Heart left ventricle (tissue), 16 donors: ENCODE data around the gene CHID1. TPM values are rescaled to one million over a fixed set of nuclear protein-coding genes. Genes with fewer than 3 reads are reported as not detected.

Experiments used
- ATAC-seq, 4 donors: fragments of 200-7000 bp; cut with Tn5 transposase; one replicate each; pipeline ENCODE4 v1.9.1; 2020 to 2022; ENCODE audit warnings: moderate library complexity in 4 of 4, mild to moderate bottlenecking in 3 of 4, moderate number of reproducible peaks in 1 of 4
- DNase-seq, 5 donors: peaks; one replicate each; pipeline ENCODE4 v3.0.0-alpha.2; 2020
- H3K27ac ChIP-seq, 12 donors: fragments of 200-600 bp; sonication (generic) in 4 of 12; one replicate each; pipeline versions ENCODE4 v1.5.0 to v1.8.0; 2016 to 2022; ENCODE audit warnings: mild to moderate bottlenecking in 2 of 12
- H3K27me3 ChIP-seq, 9 donors: fragments of 200-600 bp; sonication (generic) in 2 of 9; one replicate each; pipeline versions ENCODE4 v1.5.1 to v1.8.0; 2016 to 2022; ENCODE audit warnings: mild to moderate bottlenecking in 3 of 9
- H3K36me3 ChIP-seq, 9 donors: fragments of 200-600 bp; sonication (generic) in 2 of 9; one replicate each; pipeline versions ENCODE4 v1.5.0 to v1.8.0; 2018 to 2022; ENCODE audit warnings: mild to moderate bottlenecking in 2 of 9
- H3K4me1 ChIP-seq, 12 donors: fragments of 200-600 bp; sonication (generic) in 4 of 12; one replicate each; pipeline versions ENCODE4 v1.5.0 to v1.8.0; 2016 to 2022; ENCODE audit warnings: mild to moderate bottlenecking in 3 of 12
- H3K4me3 ChIP-seq, 12 donors: fragments of 200-600 bp; sonication (generic) in 4 of 12; one replicate each; pipeline versions ENCODE4 v1.5.0 to v1.8.0; 2017 to 2022; ENCODE audit warnings: mild to moderate bottlenecking in 9 of 12, moderate library complexity in 4 of 12
- H3K9me3 ChIP-seq, 12 donors: fragments of 200-600 bp; sonication (generic) in 4 of 12; one replicate each; pipeline versions ENCODE4 v1.5.0 to v1.8.0; 2016 to 2022; ENCODE audit warnings: mild to moderate bottlenecking in 1 of 12
- CTCF ChIP-seq, 12 donors: fragments of 200-600 bp; sonication (generic) in 4 of 12; IDR thresholded peaks; one replicate each; pipeline versions ENCODE4 v1.5.0 to v1.8.0; 2018 to 2022; ENCODE audit warnings: antibody characterized with exemption in 12 of 12, mild to moderate bottlenecking in 5 of 12
- POLR2A ChIP-seq, 2 donors: fragments of 450-650 bp; IDR thresholded peaks; one replicate each; pipeline ENCODE4 v1.6.1; 2017; ENCODE audit warnings: antibody characterized with exemption in 2 of 2, mild to moderate bottlenecking in 2 of 2, moderate library complexity in 2 of 2
- WGBS, 4 donors: extraction: QIAGEN DNeasy Blood & Tissue Kit in 2 of 4; methylation state at CpG; one replicate each; pipeline versions ENCODE4 v1.1.5 to v1.1.7; 2013 to 2018; 5-methylcytosine and 5-hydroxymethylcytosine counted together
- intact Hi-C, 10 donors: fragments of 100-400 bp; cut with DNase I; formaldehyde crosslinking; loops; one replicate each; pipeline versions ENCODE4 v1.11.1 to v1.14.2; 2022
- long read RNA-seq, 3 donors: library from polyadenylated mRNA; unstranded; transcript quantifications; one replicate each; pipeline ENCODE4 v2.0.0, GENCODE V29; 2020 to 2021
- polyA plus RNA-seq, 2 donors: library from polyadenylated mRNA; stranded (reverse); fragments of 200-250 nt; gene quantifications; one replicate each; pipeline ENCODE4 v1.2.3, GENCODE V29; 2013
- total RNA-seq, 9 donors: library from RNA; depleted of rRNA in 2 of 9; stranded (reverse); fragments of >200 nt in 2 of 9; fragmentation: NEBNext Ultra II Directional in 3 of 9; extraction: Animal tissue kit (Norgen Biotek cat#: 25700) in 3 of 9; gene quantifications; one replicate each; pipeline versions ENCODE4 v1.1.0 to v1.2.4, GENCODE V29; 2016 to 2023
- donor health status: ischemic (EF 13 %, LVEDD 7.1; RV severe dilation, severe dysfunction).
- donor health status: healthy with polysubstance abuse.
- donor health status: DM: no; HTN: yes; CAD: no.
- donor health status: DM: no; HTN: no; CAD: no.
- donor health status: ischemic (EF 25% LVEDD 6.9; RV normal size, moderate dysfunction).
- donor health status: ischemic (EF 25% LVEDD 5.7; RV mildly dilated, moderate dysfunction).
- donor health status: healthy.
- donor health status: DM: yes; HTN: yes; CAD: no.
- donor health status: ischemic (EF 35%, LVEDD 5.7; RV mildly dilated, moderate dysfunction).
- donor health status: nonischemic (EF 11% LVEDD 7.7; RV severe dilation, severe dysfunction).
- donor health status: DM: yes; HTN: yes; CAD: no.
- donor health status: PGD.
- donor health status: ischemic (EF 29% LVEDD 5.4; RV normal size, mild dysfunction).
- donor health status: nonischemic (EF 23%, LVEDD 6.1; RV moderate dilation, normal function).

CHID1 gene
- 10 to 100 TPM; 42.0 to 87.7 (median 58.9) TPM for total RNA-seq
- polyA plus RNA-seq, result 10 to 100 TPM; 30.8 to 55.3 TPM
- long read RNA-seq, donor 1, transcript CHID1-201 (13 exons, 3,374 nt), result major isoform, 34 of 71 reads
- long read RNA-seq, donor 1, transcript CHID1-203 (14 exons, 1,477 nt), result minor isoform, 10 of 71 reads
- long read RNA-seq, donor 1, partial matches to known transcripts, result 13 of 71 reads
- long read RNA-seq, donor 1, other reads (novel, unspliced or antisense), result 14 of 71 reads
- long read RNA-seq, donor 2, transcript CHID1-201 (13 exons, 3,374 nt), result major isoform, 151 of 349 reads
- long read RNA-seq, donor 2, transcript CHID1-203 (14 exons, 1,477 nt), result minor isoform, 107 of 349 reads
- long read RNA-seq, donor 2, transcript CHID1-202 (12 exons, 1,289 nt), result minor isoform, 17 of 349 reads
- long read RNA-seq, donor 2, partial matches to known transcripts, result 44 of 349 reads
- long read RNA-seq, donor 2, other reads (novel, unspliced or antisense), result 30 of 349 reads
- long read RNA-seq, donor 3, transcript CHID1-203 (14 exons, 1,477 nt), result minor isoform, 12 of 72 reads
- long read RNA-seq, donor 3, transcript CHID1-201 (13 exons, 3,374 nt), result major isoform, 30 of 72 reads
- long read RNA-seq, donor 3, partial matches to known transcripts, result 16 of 72 reads
- long read RNA-seq, donor 3, other reads (novel, unspliced or antisense), result 9 of 72 reads

- no peaks in the 10 kb centered on the region for H3K9me3 ChIP-seq
- peak; percentile 84 to 97 (median 96) for ATAC-seq
- WGBS, 4 donors, result 0 to 1% (median 1%) methylated on average over 28 to 59 of the region's 59 CpGs
- TF ChIP-seq POLR2A (IDR thresholded peaks at IDR 0.05) (peak in 1 of 2 donors; percentile 59), CTCF (IDR thresholded peaks at IDR 0.05) (peak in 2 of 12 donors; percentile 4 to 16)
- H3K27ac ChIP-seq, result peak within 1 kb of the TSS; percentile 79 to 99 (median 95)
- peak; percentile 89 to 94 (median 89) for DNase-seq
- peaks cover 0 to 5% (median 0%) of the 10 kb centered on the region in 9 donors for H3K36me3 ChIP-seq
- peak within 1 kb of the TSS; percentile 39 to 98 (median 92) for H3K4me3 ChIP-seq
- peaks cover 0 to 24% (median 13%) of the 10 kb centered on the region in 12 donors for H3K4me1 ChIP-seq
- H3K27me3 ChIP-seq, result no peaks in the 10 kb centered on the region
- intact Hi-C loops, result loop anchor here in 2 of 10 donors (1.0 to 5.0 kb wide), 3 partner anchors 64 to 113 kb away; partner anchors contain the start of genes PIDD1 (in 1 of the 2), RPLP2 (in 1 of the 2) and SLC25A22 (in 1 of the 2)
Measured at GRCh38 chr11:910589-911030, at the start of gene CHID1. CHID1 (minus strand) TSS chr11:910810; CDS start chr11:904816, 5,994 bp downstream.

- peaks cover 0 to 68% (median 44%) of the 10 kb centered on the region in 9 donors for H3K36me3 ChIP-seq
- no peaks in the 10 kb centered on the region for H3K9me3 ChIP-seq
- peaks cover 0 to 13% (median 8%) of the 10 kb centered on the region in 12 donors for H3K4me1 ChIP-seq
- TF ChIP-seq CTCF (IDR thresholded peaks at IDR 0.05) (no peak), POLR2A (IDR thresholded peaks at IDR 0.05) (no peak)
- ATAC-seq (no peak), DNase-seq (peak in 1 of 5 donors; percentile 42)
- H3K27ac ChIP-seq, result no peak overlapping the region
- intact Hi-C loops, result no loop called here
- no peak overlapping the region for H3K4me3 ChIP-seq
- 81 to 94% (median 87%) methylated on average over 6 to 10 of the region's 10 CpGs for WGBS, 4 donors
- no peaks in the 10 kb centered on the region for H3K27me3 ChIP-seq
Measured at GRCh38 chr11:959608-960007, 49.0 kb upstream of the CHID1 start.

- peaks cover 0 to 13% (median 8%) of the 10 kb centered on the region in 12 donors for H3K4me1 ChIP-seq
- no peaks in the 10 kb centered on the region for H3K27me3 ChIP-seq
- no peak for DNase-seq
- TF ChIP-seq CTCF (IDR thresholded peaks at IDR 0.05) (no peak), POLR2A (IDR thresholded peaks at IDR 0.05) (no peak)
- no peak for ATAC-seq
- no peaks in the 10 kb centered on the region for H3K9me3 ChIP-seq
- peaks cover 0 to 67% (median 39%) of the 10 kb centered on the region in 9 donors for H3K36me3 ChIP-seq
- 80 to 86% (median 84%) methylated on average over 14 of the region's 14 CpGs for WGBS, 4 donors
- H3K4me3 ChIP-seq, result no peak overlapping the region
- no peak overlapping the region for H3K27ac ChIP-seq
- intact Hi-C loops, result no loop called here
Measured at GRCh38 chr11:959027-959426, 48.4 kb upstream of the CHID1 start.

GRCh38 chr11:958101-958500, 47.5 kb upstream of the CHID1 start:
- 93 to 96% (median 96%) methylated on average over 7 of the region's 7 CpGs for WGBS, 4 donors
- peaks cover 0 to 57% (median 33%) of the 10 kb centered on the region in 9 donors for H3K36me3 ChIP-seq
- no peak for ATAC-seq
- intact Hi-C loops, result no loop called here
- H3K4me1 ChIP-seq, result peaks cover 0 to 21% (median 9%) of the 10 kb centered on the region in 12 donors
- TF ChIP-seq POLR2A (IDR thresholded peaks at IDR 0.05), result no peak
- no peak for TF ChIP-seq CTCF (IDR thresholded peaks at IDR 0.05)
- H3K9me3 ChIP-seq, result no peaks in the 10 kb centered on the region
- H3K27ac ChIP-seq, result no peak overlapping the region
- DNase-seq, result no peak
- no peak overlapping the region for H3K4me3 ChIP-seq
- H3K27me3 ChIP-seq, result no peaks in the 10 kb centered on the region
